ENCODE measurements around the gene RNLS.

DNA sequence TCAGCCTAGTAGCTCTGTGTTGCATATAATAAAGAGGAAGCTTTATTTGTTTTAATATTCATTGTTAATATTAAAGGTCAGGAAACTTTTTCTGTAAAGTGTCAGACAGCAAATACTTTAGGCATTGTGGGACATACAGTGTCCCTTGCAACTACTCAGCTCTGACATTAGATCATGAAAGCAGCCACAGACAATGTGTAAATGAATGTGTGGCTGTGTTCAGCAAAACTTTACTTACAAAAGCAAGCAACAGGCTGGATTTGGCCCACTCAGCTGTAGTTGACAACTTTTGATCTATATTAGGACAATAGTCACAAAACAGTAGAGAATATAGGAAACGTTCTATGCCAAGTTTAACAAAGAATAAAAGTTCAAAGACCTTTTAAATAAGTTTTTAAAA, 173.3 kb downstream of the RNLS start:
- TF ChIP-seq, protein P1, sequence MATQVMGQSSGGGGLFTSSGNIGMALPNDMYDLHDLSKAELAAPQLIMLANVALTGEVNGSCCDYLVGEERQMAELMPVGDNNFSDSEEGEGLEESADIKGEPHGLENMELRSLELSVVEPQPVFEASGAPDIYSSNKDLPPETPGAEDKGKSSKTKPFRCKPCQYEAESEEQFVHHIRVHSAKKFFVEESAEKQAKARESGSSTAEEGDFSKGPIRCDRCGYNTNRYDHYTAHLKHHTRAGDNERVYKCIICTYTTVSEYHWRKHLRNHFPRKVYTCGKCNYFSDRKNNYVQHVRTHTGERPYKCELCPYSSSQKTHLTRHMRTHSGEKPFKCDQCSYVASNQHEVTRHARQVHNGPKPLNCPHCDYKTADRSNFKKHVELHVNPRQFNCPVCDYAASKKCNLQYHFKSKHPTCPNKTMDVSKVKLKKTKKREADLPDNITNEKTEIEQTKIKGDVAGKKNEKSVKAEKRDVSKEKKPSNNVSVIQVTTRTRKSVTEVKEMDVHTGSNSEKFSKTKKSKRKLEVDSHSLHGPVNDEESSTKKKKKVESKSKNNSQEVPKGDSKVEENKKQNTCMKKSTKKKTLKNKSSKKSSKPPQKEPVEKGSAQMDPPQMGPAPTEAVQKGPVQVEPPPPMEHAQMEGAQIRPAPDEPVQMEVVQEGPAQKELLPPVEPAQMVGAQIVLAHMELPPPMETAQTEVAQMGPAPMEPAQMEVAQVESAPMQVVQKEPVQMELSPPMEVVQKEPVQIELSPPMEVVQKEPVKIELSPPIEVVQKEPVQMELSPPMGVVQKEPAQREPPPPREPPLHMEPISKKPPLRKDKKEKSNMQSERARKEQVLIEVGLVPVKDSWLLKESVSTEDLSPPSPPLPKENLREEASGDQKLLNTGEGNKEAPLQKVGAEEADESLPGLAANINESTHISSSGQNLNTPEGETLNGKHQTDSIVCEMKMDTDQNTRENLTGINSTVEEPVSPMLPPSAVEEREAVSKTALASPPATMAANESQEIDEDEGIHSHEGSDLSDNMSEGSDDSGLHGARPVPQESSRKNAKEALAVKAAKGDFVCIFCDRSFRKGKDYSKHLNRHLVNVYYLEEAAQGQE (IDR thresholded peaks at IDR 0.05; ENCODE audit: insufficient read depth in 1 of 2, low read depth in 2 of 2, low read length in 2 of 2): no peak
- TF ChIP-seq POLR2AphosphoS5 (IDR thresholded peaks at IDR 0.05; ENCODE audit: low read depth, low read length) (no peak), SIN3A (IDR thresholded peaks at IDR 0.05; ENCODE audit: borderline replicate concordance, insufficient read depth, low read length) (no peak), TAF1 (IDR thresholded peaks at IDR 0.05; ENCODE audit: borderline replicate concordance, insufficient read depth, low read length) (no peak), FOXP2 (optimal IDR thresholded peaks at IDR 0.05; ENCODE audit: borderline replicate concordance, extremely low read depth, extremely low read length, insufficient read depth) (no peak)

All from PFSK-1 (cell line).